ENCODE results near the gene LARGE1.

DNA sequence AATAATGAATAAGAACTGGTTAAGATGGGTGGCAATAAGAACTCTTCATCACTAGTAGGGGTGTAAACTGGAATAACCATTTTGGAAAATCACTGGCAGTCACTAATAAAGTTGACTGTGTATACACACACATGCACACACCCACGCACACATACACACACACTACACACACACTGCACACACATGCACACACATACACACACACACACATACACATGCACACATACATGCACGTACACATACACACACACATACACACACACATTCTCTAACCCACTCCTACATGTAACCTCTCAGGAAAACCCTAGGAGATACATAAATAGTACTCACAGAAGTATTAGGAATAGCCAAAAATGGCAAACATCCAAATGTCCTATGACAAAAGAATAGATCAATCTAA lies 455.6 kb downstream of the LARGE1 start:
- TF ChIP-seq HSF4 (CRISPR knock-in tag; IDR thresholded peaks at IDR 0.05; ENCODE audit: borderline replicate concordance) (no peak), BRCA1 (IDR thresholded peaks at IDR 0.05) (no peak), BRCA1 (CRISPR knock-in tag; IDR thresholded peaks at IDR 0.05) (no peak), MAFG (tag; conservative IDR thresholded peaks at IDR 0.05) (no peak), ZNF830 (CRISPR knock-in tag; IDR thresholded peaks at IDR 0.05) (no peak), MAFF (IDR thresholded peaks at IDR 0.05; ENCODE audit: low read length) (no peak), HNRNPUL1 (IDR thresholded peaks at IDR 0.05; ENCODE audit: low read length) (no peak), MEF2A (IDR thresholded peaks at IDR 0.05; ENCODE audit: control insufficient read depth, low read depth, low read length) (no peak), POLR3G (IDR thresholded peaks at IDR 0.05; ENCODE audit: extremely low read depth, insufficient read length, insufficient replicate concordance) (no peak), POLR2A (conservative IDR thresholded peaks at IDR 0.05) (no peak), ZBTB17 (CRISPR knock-in tag; IDR thresholded peaks at IDR 0.05) (no peak)
- TF ChIP-seq, protein P1, sequence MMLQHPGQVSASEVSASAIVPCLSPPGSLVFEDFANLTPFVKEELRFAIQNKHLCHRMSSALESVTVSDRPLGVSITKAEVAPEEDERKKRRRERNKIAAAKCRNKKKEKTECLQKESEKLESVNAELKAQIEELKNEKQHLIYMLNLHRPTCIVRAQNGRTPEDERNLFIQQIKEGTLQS (IDR thresholded peaks at IDR 0.05) = no peak
- TF ChIP-seq, protein P1 (CRISPR knock-in tag; conservative IDR thresholded peaks at IDR 0.05) = no peak
- TF ChIP-seq, protein P2, sequence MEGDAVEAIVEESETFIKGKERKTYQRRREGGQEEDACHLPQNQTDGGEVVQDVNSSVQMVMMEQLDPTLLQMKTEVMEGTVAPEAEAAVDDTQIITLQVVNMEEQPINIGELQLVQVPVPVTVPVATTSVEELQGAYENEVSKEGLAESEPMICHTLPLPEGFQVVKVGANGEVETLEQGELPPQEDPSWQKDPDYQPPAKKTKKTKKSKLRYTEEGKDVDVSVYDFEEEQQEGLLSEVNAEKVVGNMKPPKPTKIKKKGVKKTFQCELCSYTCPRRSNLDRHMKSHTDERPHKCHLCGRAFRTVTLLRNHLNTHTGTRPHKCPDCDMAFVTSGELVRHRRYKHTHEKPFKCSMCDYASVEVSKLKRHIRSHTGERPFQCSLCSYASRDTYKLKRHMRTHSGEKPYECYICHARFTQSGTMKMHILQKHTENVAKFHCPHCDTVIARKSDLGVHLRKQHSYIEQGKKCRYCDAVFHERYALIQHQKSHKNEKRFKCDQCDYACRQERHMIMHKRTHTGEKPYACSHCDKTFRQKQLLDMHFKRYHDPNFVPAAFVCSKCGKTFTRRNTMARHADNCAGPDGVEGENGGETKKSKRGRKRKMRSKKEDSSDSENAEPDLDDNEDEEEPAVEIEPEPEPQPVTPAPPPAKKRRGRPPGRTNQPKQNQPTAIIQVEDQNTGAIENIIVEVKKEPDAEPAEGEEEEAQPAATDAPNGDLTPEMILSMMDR (IDR thresholded peaks at IDR 0.05 in 2 of 3, conservative IDR thresholded peaks at IDR 0.05 in 1 of 3; ENCODE audit: insufficient read depth in 2 of 3, low read depth in 1 of 3, low read length in 3 of 3) = no peak

Data from K562 (cell line).